K562 (cell line): ENCODE results near the gene SLC22A23. TPM values are rescaled to one million over a fixed set of nuclear protein-coding genes. Genes with fewer than 3 reads are reported as not detected.
A peak's percentile ranks its signal among the peaks of the same experiment; 100 is the strongest.

ENCODE experiments used
- ATAC-seq: fragments of 200-7000 bp; cut with Tn5 transposase; 3 replicates; pipeline ENCODE4 v1.9.1; 2020; ENCODE audit warnings: moderate library complexity
- BruUV-seq: library from RNA; stranded (reverse); fragments of 400-500 nt; replicated peaks from 2 replicates; lab custom pipeline; 2021; lab: Mats Ljungman, UMichigan
- CTCF ChIA-PET: fragments of 300-600 bp; formaldehyde crosslinking; extraction: SDS; loops from one replicate; lab custom pipeline; 2021; ENCODE audit warnings: low intra/inter-chr PET ratio; lab: Yijun Ruan, JAX
- POLR2A ChIA-PET: fragments of 300-600, 350-650 bp; sonication (Branson Sonifier 250); formaldehyde crosslinking; extraction: SDS; loops from one replicate; lab custom pipeline; 2021; ENCODE audit warnings: antibody characterized with exemption, inconsistent platforms; lab: Yijun Ruan, JAX
- DNase-seq, 4 experiments: peaks; one replicate each; pipeline versions ENCODE4 v3.0.0 to v3.0.0-alpha.2; 2011 to 2018; ENCODE audit warnings: low spot score in 3 of 4, mixed read lengths in 3 of 4; ENCODE audit errors: extremely low read depth in 1 of 4
- FAIRE-seq: peaks from 2 replicates; lab custom pipeline; 2011; peaks lifted over from hg19 to GRCh38; lab: Jason Lieb, UNC
- H2AFZ ChIP-seq: 2 replicates; pipeline ENCODE4 v1.6.0; 2011; ENCODE audit warnings: low read depth, low read length, control low read depth, inconsistent platforms
- H3K27ac ChIP-seq: fragments of 200-600 bp; 3 replicates; pipeline ENCODE4 v1.8.0; 2011; ENCODE audit warnings: low read depth, mild to moderate bottlenecking, control low read depth, inconsistent platforms, low read length, moderate library complexity, mixed read lengths; ENCODE audit errors: extremely low read depth
- H3K27me3 ChIP-seq, 2 experiments: fragments of 300-600 bp in 1 of 2; 2 replicates in 1 of 2; 3 replicates in 1 of 2; pipeline versions ENCODE4 v1.6.0 to v1.8.0; 2011; ENCODE audit warnings: inconsistent platforms in 2 of 2, low read length in 2 of 2, mild to moderate bottlenecking in 1 of 2, mixed read lengths in 1 of 2, moderate library complexity in 1 of 2; ENCODE audit not compliant: control insufficient read depth in 2 of 2, insufficient read depth in 2 of 2
- H3K36me3 ChIP-seq: fragments of 300-600 bp; 3 replicates; pipeline ENCODE4 v1.8.0; 2011; ENCODE audit warnings: mild to moderate bottlenecking, low read length, inconsistent platforms; ENCODE audit not compliant: control insufficient read depth, insufficient read depth
- H3K4me1 ChIP-seq, 2 experiments: fragments of 200-600 bp in 1 of 2; replicated peaks in 1 of 2; 2 replicates in 1 of 2; 3 replicates in 1 of 2; pipeline versions ENCODE4 v1.5.1 to v1.8.0; 2011; ENCODE audit warnings: inconsistent platforms in 2 of 2, low read length in 2 of 2, mild to moderate bottlenecking in 1 of 2, mixed read lengths in 1 of 2, moderate library complexity in 1 of 2; ENCODE audit not compliant: control insufficient read depth in 2 of 2, insufficient read depth in 2 of 2
- H3K4me2 ChIP-seq: 2 replicates; pipeline ENCODE4 v1.6.1; 2011; ENCODE audit warnings: low read length, control low read depth, inconsistent platforms, mixed read lengths; ENCODE audit not compliant: insufficient read depth
- H3K4me3 ChIP-seq: fragments of 200-600 bp; sonication (generic), shearing (Covaris generic); 2 replicates; pipeline ENCODE4 v1.5.1; 2016; ENCODE audit warnings: control low read depth, inconsistent platforms
- H3K79me2 ChIP-seq: fragments of 200-600 bp; 3 replicates; pipeline ENCODE4 v1.8.0; 2011; ENCODE audit warnings: low read length, inconsistent platforms; ENCODE audit not compliant: control insufficient read depth, insufficient read depth
- H3K9ac ChIP-seq, 2 experiments: 2 replicates each; pipeline versions ENCODE4 v1.6.0 to v1.6.1; 2011; ENCODE audit warnings: low read depth in 2 of 2, low read length in 2 of 2, control low read depth in 1 of 2, inconsistent platforms in 1 of 2, mild to moderate bottlenecking in 1 of 2, mixed read lengths in 1 of 2; ENCODE audit not compliant: insufficient read depth in 1 of 2
- H3K9me1 ChIP-seq: one replicate; pipeline ENCODE4 v1.6.0; 2011; ENCODE audit warnings: inconsistent platforms, mild to moderate bottlenecking, low read length, moderate library complexity; ENCODE audit not compliant: control insufficient read depth, insufficient read depth
- H3K9me3 ChIP-seq: replicated peaks from 2 replicates; pipeline ENCODE4 v1.5.1; 2011; ENCODE audit warnings: low read depth, low read length, inconsistent platforms; ENCODE audit not compliant: control insufficient read depth, insufficient read depth
- H4K20me1 ChIP-seq: replicated peaks from 2 replicates; pipeline ENCODE4 v1.6.1; 2011; ENCODE audit warnings: low read length, inconsistent platforms, mixed read lengths; ENCODE audit not compliant: control insufficient read depth, insufficient read depth
- CBX5 ChIP-seq: IDR thresholded peaks from 2 replicates; pipeline ENCODE4 v1.6.1; 2014; ENCODE audit warnings: low read depth, borderline replicate concordance
- CCAR2 ChIP-seq: fragments of 200-400 bp; formaldehyde crosslinking; IDR thresholded peaks from 2 replicates; pipeline ENCODE4 v1.6.1; 2017; ENCODE audit warnings: mild to moderate bottlenecking, low read depth, low read length
- DIDO1 ChIP-seq: fragments of 450-650 bp; IDR thresholded peaks from 2 replicates; pipeline ENCODE4 v1.6.1; 2016; ENCODE audit warnings: low read depth, missing biosample characterization, missing genetic modification characterization
- NFYB ChIP-seq: IDR thresholded peaks from 2 replicates; pipeline ENCODE4 v1.6.1; 2011; ENCODE audit warnings: mild to moderate bottlenecking, moderate library complexity; ENCODE audit not compliant: insufficient read length; ENCODE audit errors: extremely low read depth
- NONO ChIP-seq, 2 experiments: fragments of 200-400 bp in 1 of 2; fragments of 450-650 bp in 1 of 2; formaldehyde crosslinking in 1 of 2; IDR thresholded peaks; 2 replicates each; pipeline ENCODE4 v1.6.1; 2017; ENCODE audit warnings: low read depth in 2 of 2, mild to moderate bottlenecking in 2 of 2, moderate library complexity in 2 of 2, low read length in 1 of 2
- SMARCC2 ChIP-seq: fragments of 450-650 bp; IDR thresholded peaks from 2 replicates; pipeline ENCODE4 v1.6.1; 2017; ENCODE audit warnings: antibody characterized with exemption, moderate library complexity, mild to moderate bottlenecking, low read depth
- TAF9B ChIP-seq: fragments of 450-650 bp; IDR thresholded peaks from 2 replicates; pipeline ENCODE4 v1.6.1; 2018; ENCODE audit warnings: mild to moderate bottlenecking; ENCODE audit not compliant: partially characterized antibody
- TCFL5 ChIP-seq: fragments of 250-450 bp; sonication (Bioruptor Pico); conservative IDR thresholded peaks from 2 replicates; pipeline ENCODE4 v1.6.1; 2021; ENCODE audit warnings: mild to moderate bottlenecking, moderate library complexity, matching md5 sums
- WGBS: fragments of 100-300 bp; shearing (Covaris generic); methylation state at CpG from one replicate; pipeline ENCODE4 v1.1.6; 2016; ENCODE audit warnings: low coverage, mixed read lengths; ENCODE audit not compliant: insufficient coverage; ENCODE audit errors: missing lambda C conversion rate; 5-methylcytosine and 5-hydroxymethylcytosine counted together
- in situ Hi-C: fragments of 300-500 bp; cut with MboI; formaldehyde crosslinking; loops from 4 replicates; pipeline ENCODE4 v1.15.0; 2018; ENCODE audit warnings: inconsistent platforms, mixed read lengths
- intact Hi-C: fragments of 100-400 bp; cut with micrococcal nuclease; formaldehyde crosslinking; loops from 2 replicates; pipeline ENCODE4 v1.14.2; 2022
- polyA plus RNA-seq, 8 experiments: library from polyadenylated mRNA; depleted of rRNA in 4 of 8; stranded (reverse) in 5 of 8; unstranded in 3 of 8; fragments of >200 nt; fragmentation: Nextera tagmentation in 2 of 8; fragmentation: Illumina TruSeq in 1 of 8; extraction: Ambion mirVana in 2 of 8; extraction: Trizol in 1 of 8; gene quantifications; 2 replicates each; pipeline versions ENCODE4 v1.2.1 to v1.2.3, GENCODE V29; 2011 to 2014; ENCODE audit warnings: inconsistent platforms in 1 of 8, missing spikeins in 1 of 8
- total RNA-seq, 7 experiments: library from RNA; depleted of rRNA in 6 of 7; stranded (reverse); fragments of >200 nt in 6 of 7; fragmentation: Illumina TruSeq in 2 of 7; extraction: Trizol in 2 of 7; gene quantifications; 2 replicates each; pipeline versions ENCODE4 v1.2.1 to v1.2.3, GENCODE V29; 2011 to 2021; ENCODE audit warnings: low replicate concordance in 1 of 7
- TF ChIP-seq, protein P1 (sequence below): sonication (generic); formaldehyde crosslinking; IDR thresholded peaks from 2 replicates; pipeline ENCODE4 v1.8.1; 2022; ENCODE audit warnings: missing genetic modification reagents
- TF ChIP-seq, protein P2 (sequence below): fragments of 450-650 bp; formaldehyde crosslinking; IDR thresholded peaks from 2 replicates; pipeline ENCODE4 v1.4.0; 2020; ENCODE audit warnings: mild to moderate bottlenecking, mixed read lengths
- TF ChIP-seq, protein P3 (sequence below): fragments of 450-650 bp; formaldehyde crosslinking; IDR thresholded peaks from 2 replicates; pipeline ENCODE4 v1.4.0; 2020; ENCODE audit warnings: mild to moderate bottlenecking, moderate library complexity
- TF ChIP-seq, protein P4 (sequence below): fragments of 450-650 bp; conservative IDR thresholded peaks from 2 replicates; pipeline ENCODE4 v1.6.1; 2016; ENCODE audit warnings: missing genetic modification characterization, low read depth, mild to moderate bottlenecking, control low read depth, missing compliant biosample characterization
- TF ChIP-seq, protein P5 (sequence below): sonication (generic); formaldehyde crosslinking; IDR thresholded peaks from 2 replicates; pipeline ENCODE4 v1.8.0; 2022; ENCODE audit warnings: missing genetic modification reagents, mild to moderate bottlenecking, borderline replicate concordance

SLC22A23 gene
- total and polyA plus RNA-seq, 9 of the 15 experiments (the other 6 are each of a cell fraction or from before 2014, with no cell fraction given): 0.30 to 8.7 (median 2.5) TPM

DNA sequence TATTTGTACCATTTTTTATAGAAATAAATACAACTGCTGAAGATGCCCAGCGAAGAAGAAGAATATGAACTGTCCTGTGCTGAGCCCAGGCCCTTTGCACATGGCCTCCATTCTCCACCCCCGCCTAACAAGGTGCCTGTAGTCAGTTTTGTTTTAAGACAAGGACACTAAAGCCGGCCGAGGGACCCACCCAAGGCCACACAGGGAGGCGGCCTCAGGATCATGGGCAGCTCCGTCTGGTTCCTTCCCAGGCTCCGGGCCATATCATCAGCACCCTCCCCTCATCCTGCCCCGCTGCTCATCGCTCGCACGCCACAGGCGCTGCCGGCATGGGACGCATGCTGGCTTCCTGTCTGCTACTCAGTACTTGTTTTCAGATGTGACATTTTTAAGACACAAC lies 176.8 kb downstream of the SLC22A23 start:
- Histone ChIP-seq H3K9me3 (no peaks in the 10 kb centered on the region), H3K27me3 (no peaks in the 10 kb centered on the region), H3K9ac (no peak overlapping the region), H3K4me3 (no peak overlapping the region), H2AFZ (no peak overlapping the region), H3K27ac (no peak overlapping the region), H3K79me2 (no peaks in the 10 kb centered on the region), H3K4me2 (no peak overlapping the region), H3K4me1 (peaks cover 0 to 17% of the 10 kb centered on the region in 2 experiments; a peak in 2 of 5 replicates), H3K36me3 (no peaks in the 10 kb centered on the region), H3K9me1 (no peaks in the 10 kb centered on the region), H4K20me1 (peaks cover 3% of the 10 kb centered on the region; the same call in 1 of the 2 replicates)
- no TSS peak for BruUV-seq
- ChIA-PET CTCF (interaction anchor here (0.6 to 3.1 kb wide), 10 partner anchors 12 to 711 kb away, joined by 3 to 53 read pairs (median 4); no protein-coding TSS in a partner anchor), POLR2A (interaction anchor here (0.6 to 1.2 kb wide), 6 partner anchors 21 to 455 kb away, joined by 3 to 4 read pairs (median 3); partner anchors contain the start of gene PSMG4)
- 79% methylated on average over 14 of the region's 14 CpGs for WGBS
- intact Hi-C loops: loop anchor here (10.0 kb wide), 2 partner anchors 335 to 695 kb away; no protein-coding TSS in a partner anchor
- in situ Hi-C loops: loop anchor here (10.0 kb wide), 1 partner anchor 315 kb away; no protein-coding TSS in a partner anchor
- peak in 1 of 4 experiments; percentile 32 for DNase-seq
- peak; percentile 6 for FAIRE-seq
- ATAC-seq: peak; percentile 33; the same call in 2 of the 3 replicates
- TF ChIP-seq, protein P1, sequence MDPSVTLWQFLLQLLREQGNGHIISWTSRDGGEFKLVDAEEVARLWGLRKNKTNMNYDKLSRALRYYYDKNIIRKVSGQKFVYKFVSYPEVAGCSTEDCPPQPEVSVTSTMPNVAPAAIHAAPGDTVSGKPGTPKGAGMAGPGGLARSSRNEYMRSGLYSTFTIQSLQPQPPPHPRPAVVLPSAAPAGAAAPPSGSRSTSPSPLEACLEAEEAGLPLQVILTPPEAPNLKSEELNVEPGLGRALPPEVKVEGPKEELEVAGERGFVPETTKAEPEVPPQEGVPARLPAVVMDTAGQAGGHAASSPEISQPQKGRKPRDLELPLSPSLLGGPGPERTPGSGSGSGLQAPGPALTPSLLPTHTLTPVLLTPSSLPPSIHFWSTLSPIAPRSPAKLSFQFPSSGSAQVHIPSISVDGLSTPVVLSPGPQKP (CRISPR knock-in tag): no peak
- TF ChIP-seq CCAR2 (no peak), CBX5 (no peak), TCFL5 (CRISPR knock-in tag) (no peak), NONO (IDR thresholded peaks at IDR 0.05; ENCODE audit: low read depth in 2 of 2, low read length in 1 of 2) (no peak), NFYB (no peak), DIDO1 (tag) (no peak), SMARCC2 (no peak), TAF9B (no peak)
- TF ChIP-seq, protein P2, sequence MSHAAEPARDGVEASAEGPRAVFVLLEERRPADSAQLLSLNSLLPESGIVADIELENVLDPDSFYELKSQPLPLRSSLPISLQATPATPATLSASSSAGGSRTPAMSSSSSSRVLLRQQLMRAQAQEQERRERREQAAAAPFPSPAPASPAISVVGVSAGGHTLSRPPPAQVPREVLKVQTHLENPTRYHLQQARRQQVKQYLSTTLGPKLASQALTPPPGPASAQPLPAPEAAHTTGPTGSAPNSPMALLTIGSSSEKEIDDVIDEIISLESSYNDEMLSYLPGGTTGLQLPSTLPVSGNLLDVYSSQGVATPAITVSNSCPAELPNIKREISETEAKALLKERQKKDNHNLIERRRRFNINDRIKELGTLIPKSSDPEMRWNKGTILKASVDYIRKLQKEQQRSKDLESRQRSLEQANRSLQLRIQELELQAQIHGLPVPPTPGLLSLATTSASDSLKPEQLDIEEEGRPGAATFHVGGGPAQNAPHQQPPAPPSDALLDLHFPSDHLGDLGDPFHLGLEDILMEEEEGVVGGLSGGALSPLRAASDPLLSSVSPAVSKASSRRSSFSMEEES: no peak
- TF ChIP-seq, protein P3, sequence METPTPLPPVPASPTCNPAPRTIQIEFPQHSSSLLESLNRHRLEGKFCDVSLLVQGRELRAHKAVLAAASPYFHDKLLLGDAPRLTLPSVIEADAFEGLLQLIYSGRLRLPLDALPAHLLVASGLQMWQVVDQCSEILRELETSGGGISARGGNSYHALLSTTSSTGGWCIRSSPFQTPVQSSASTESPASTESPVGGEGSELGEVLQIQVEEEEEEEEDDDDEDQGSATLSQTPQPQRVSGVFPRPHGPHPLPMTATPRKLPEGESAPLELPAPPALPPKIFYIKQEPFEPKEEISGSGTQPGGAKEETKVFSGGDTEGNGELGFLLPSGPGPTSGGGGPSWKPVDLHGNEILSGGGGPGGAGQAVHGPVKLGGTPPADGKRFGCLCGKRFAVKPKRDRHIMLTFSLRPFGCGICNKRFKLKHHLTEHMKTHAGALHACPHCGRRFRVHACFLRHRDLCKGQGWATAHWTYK (CRISPR knock-in tag): no peak
- TF ChIP-seq, protein P4, sequence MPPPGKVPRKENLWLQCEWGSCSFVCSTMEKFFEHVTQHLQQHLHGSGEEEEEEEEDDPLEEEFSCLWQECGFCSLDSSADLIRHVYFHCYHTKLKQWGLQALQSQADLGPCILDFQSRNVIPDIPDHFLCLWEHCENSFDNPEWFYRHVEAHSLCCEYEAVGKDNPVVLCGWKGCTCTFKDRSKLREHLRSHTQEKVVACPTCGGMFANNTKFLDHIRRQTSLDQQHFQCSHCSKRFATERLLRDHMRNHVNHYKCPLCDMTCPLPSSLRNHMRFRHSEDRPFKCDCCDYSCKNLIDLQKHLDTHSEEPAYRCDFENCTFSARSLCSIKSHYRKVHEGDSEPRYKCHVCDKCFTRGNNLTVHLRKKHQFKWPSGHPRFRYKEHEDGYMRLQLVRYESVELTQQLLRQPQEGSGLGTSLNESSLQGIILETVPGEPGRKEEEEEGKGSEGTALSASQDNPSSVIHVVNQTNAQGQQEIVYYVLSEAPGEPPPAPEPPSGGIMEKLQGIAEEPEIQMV: no peak
- TF ChIP-seq, protein P5, sequence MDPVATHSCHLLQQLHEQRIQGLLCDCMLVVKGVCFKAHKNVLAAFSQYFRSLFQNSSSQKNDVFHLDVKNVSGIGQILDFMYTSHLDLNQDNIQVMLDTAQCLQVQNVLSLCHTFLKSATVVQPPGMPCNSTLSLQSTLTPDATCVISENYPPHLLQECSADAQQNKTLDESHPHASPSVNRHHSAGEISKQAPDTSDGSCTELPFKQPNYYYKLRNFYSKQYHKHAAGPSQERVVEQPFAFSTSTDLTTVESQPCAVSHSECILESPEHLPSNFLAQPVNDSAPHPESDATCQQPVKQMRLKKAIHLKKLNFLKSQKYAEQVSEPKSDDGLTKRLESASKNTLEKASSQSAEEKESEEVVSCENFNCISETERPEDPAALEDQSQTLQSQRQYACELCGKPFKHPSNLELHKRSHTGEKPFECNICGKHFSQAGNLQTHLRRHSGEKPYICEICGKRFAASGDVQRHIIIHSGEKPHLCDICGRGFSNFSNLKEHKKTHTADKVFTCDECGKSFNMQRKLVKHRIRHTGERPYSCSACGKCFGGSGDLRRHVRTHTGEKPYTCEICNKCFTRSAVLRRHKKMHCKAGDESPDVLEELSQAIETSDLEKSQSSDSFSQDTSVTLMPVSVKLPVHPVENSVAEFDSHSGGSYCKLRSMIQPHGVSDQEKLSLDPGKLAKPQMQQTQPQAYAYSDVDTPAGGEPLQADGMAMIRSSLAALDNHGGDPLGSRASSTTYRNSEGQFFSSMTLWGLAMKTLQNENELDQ: no peak
